ACC112 (cell line): Measurements from ENCODE around the gene DOCK4.

Experiments
- H2AFZ ChIP-seq: fragments of 200-600 bp; sonication (generic); one replicate; pipeline ENCODE4 v1.6.0; 2017; ENCODE audit warnings: antibody characterized with exemption, low read length; ENCODE audit not compliant: unreplicated experiment
- H3K27ac ChIP-seq: fragments of 200-600 bp; sonication (generic); 2 replicates; pipeline ENCODE4 v1.5.1; 2014; ENCODE audit warnings: low read depth, mild to moderate bottlenecking, antibody characterized with exemption, low read length, moderate library complexity
- H3K27me3 ChIP-seq: fragments of 200-600 bp; sonication (generic); 2 replicates; pipeline ENCODE4 v1.6.1; 2014; ENCODE audit warnings: mild to moderate bottlenecking, antibody characterized with exemption, low read length, moderate library complexity, mixed read lengths; ENCODE audit not compliant: insufficient read depth
- H3K36me3 ChIP-seq: fragments of 200-600 bp; sonication (generic); 2 replicates; pipeline ENCODE4 v1.6.1; 2016; ENCODE audit warnings: mild to moderate bottlenecking, antibody characterized with exemption, low read length, moderate library complexity, mixed read lengths; ENCODE audit not compliant: insufficient read depth
- H3K4me1 ChIP-seq: fragments of 200-600 bp; sonication (generic); one replicate; pipeline ENCODE4 v1.6.1; 2016; ENCODE audit warnings: low read length, mixed read lengths; ENCODE audit not compliant: insufficient read depth, unreplicated experiment, control insufficient read depth
- H3K4me3 ChIP-seq: fragments of 200-600 bp; sonication (generic); 2 replicates; pipeline ENCODE4 v1.5.1; 2014; ENCODE audit warnings: mild to moderate bottlenecking, low read depth, low read length
- H3K79me2 ChIP-seq: fragments of 200-600 bp; sonication (generic); one replicate; pipeline ENCODE4 v1.6.0; 2016; ENCODE audit warnings: low read length; ENCODE audit not compliant: control insufficient read depth, unreplicated experiment, insufficient read depth

The DOCK4 gene

GRCh38 chr7:111823826-111824225 is 382.4 kb downstream of the DOCK4 start:
- H3K27ac ChIP-seq, result no peak overlapping the region
- no peaks in the 10 kb centered on the region for H3K79me2 ChIP-seq
- H2AFZ ChIP-seq, result no peak overlapping the region
- peaks cover 10% of the 10 kb centered on the region for H3K4me1 ChIP-seq
- H3K36me3 ChIP-seq, result peaks cover 10% of the 10 kb centered on the region
- no peaks in the 10 kb centered on the region for H3K27me3 ChIP-seq
- H3K4me3 ChIP-seq, result no peak overlapping the region

GRCh38 chr7:111821046-111821445 is 385.2 kb downstream of the DOCK4 start:
- Histone ChIP-seq H3K4me3 (no peak overlapping the region), H2AFZ (no peak overlapping the region), H3K27me3 (no peaks in the 10 kb centered on the region), H3K79me2 (no peaks in the 10 kb centered on the region), H3K27ac (no peak overlapping the region), H3K4me1 (no peaks in the 10 kb centered on the region), H3K36me3 (peaks cover 10% of the 10 kb centered on the region)

GRCh38 chr7:111820621-111821020 is 385.6 kb downstream of the DOCK4 start:
- Histone ChIP-seq H3K79me2 (no peaks in the 10 kb centered on the region), H3K27me3 (no peaks in the 10 kb centered on the region), H3K4me1 (no peaks in the 10 kb centered on the region), H3K36me3 (peaks cover 10% of the 10 kb centered on the region), H3K4me3 (no peak overlapping the region), H2AFZ (no peak overlapping the region), H3K27ac (no peak overlapping the region)

- Histone ChIP-seq H3K79me2 (no peaks in the 10 kb centered on the region), H3K4me1 (no peaks in the 10 kb centered on the region), H3K4me3 (no peak overlapping the region), H2AFZ (no peak overlapping the region), H3K27ac (no peak overlapping the region), H3K27me3 (no peaks in the 10 kb centered on the region), H3K36me3 (peaks cover 10% of the 10 kb centered on the region)
Measured at GRCh38 chr7:111820121-111820520, 386.1 kb downstream of the DOCK4 start.

- H3K79me2 ChIP-seq, result no peaks in the 10 kb centered on the region
- H3K27ac ChIP-seq, result no peak overlapping the region
- no peak overlapping the region for H3K4me3 ChIP-seq
- H3K36me3 ChIP-seq, result no peaks in the 10 kb centered on the region
- no peaks in the 10 kb centered on the region for H3K27me3 ChIP-seq
- no peak overlapping the region for H2AFZ ChIP-seq
- H3K4me1 ChIP-seq, result no peaks in the 10 kb centered on the region
Measured at GRCh38 chr7:111815354-111815753, 390.8 kb downstream of the DOCK4 start.

GRCh38 chr7:111813306-111813705 is 392.9 kb downstream of the DOCK4 start:
- no peaks in the 10 kb centered on the region for H3K79me2 ChIP-seq
- no peak overlapping the region for H3K27ac ChIP-seq
- no peaks in the 10 kb centered on the region for H3K27me3 ChIP-seq
- peaks cover 3% of the 10 kb centered on the region; the same call in 1 of the 2 replicates for H3K36me3 ChIP-seq
- no peak overlapping the region for H2AFZ ChIP-seq
- H3K4me1 ChIP-seq, result no peaks in the 10 kb centered on the region
- H3K4me3 ChIP-seq, result no peak overlapping the region

- no peak overlapping the region for H3K4me3 ChIP-seq
- no peak overlapping the region for H3K27ac ChIP-seq
- H2AFZ ChIP-seq, result no peak overlapping the region
- peaks cover 3% of the 10 kb centered on the region for H3K4me1 ChIP-seq
- no peaks in the 10 kb centered on the region for H3K79me2 ChIP-seq
- H3K27me3 ChIP-seq, result no peaks in the 10 kb centered on the region
- peaks cover 3% of the 10 kb centered on the region; the same call in 1 of the 2 replicates for H3K36me3 ChIP-seq
Measured at GRCh38 chr7:111806232-111806631, 400.0 kb downstream of the DOCK4 start.

GRCh38 chr7:111803015-111803758 is 403.0 kb downstream of the DOCK4 start:
- H2AFZ ChIP-seq, result no peak overlapping the region
- H3K27ac ChIP-seq, result no peak overlapping the region
- H3K27me3 ChIP-seq, result no peaks in the 10 kb centered on the region
- no peaks in the 10 kb centered on the region for H3K79me2 ChIP-seq
- H3K4me1 ChIP-seq, result peaks cover 3% of the 10 kb centered on the region
- H3K4me3 ChIP-seq, result no peak overlapping the region
- H3K36me3 ChIP-seq, result no peaks in the 10 kb centered on the region

- H2AFZ ChIP-seq, result no peak overlapping the region
- no peaks in the 10 kb centered on the region for H3K36me3 ChIP-seq
- H3K27ac ChIP-seq, result no peak overlapping the region
- peaks cover 3% of the 10 kb centered on the region for H3K4me1 ChIP-seq
- no peaks in the 10 kb centered on the region for H3K79me2 ChIP-seq
- H3K27me3 ChIP-seq, result no peaks in the 10 kb centered on the region
- H3K4me3 ChIP-seq, result no peak overlapping the region
Measured at GRCh38 chr7:111802194-111802772, 403.9 kb downstream of the DOCK4 start.

- H3K79me2 ChIP-seq, result no peaks in the 10 kb centered on the region
- H3K36me3 ChIP-seq, result peaks cover 5% of the 10 kb centered on the region; the same call in 1 of the 2 replicates
- H2AFZ ChIP-seq, result no peak overlapping the region
- no peak overlapping the region for H3K4me3 ChIP-seq
- no peaks in the 10 kb centered on the region for H3K27me3 ChIP-seq
- H3K4me1 ChIP-seq, result peaks cover 3% of the 10 kb centered on the region
- H3K27ac ChIP-seq, result no peak overlapping the region
Measured at GRCh38 chr7:111801277-111801676, 404.9 kb downstream of the DOCK4 start.

GRCh38 chr7:111796671-111797070 is 409.5 kb downstream of the DOCK4 start:
- peaks cover 6% of the 10 kb centered on the region; the same call in 1 of the 2 replicates for H3K36me3 ChIP-seq
- no peak overlapping the region for H2AFZ ChIP-seq
- no peak overlapping the region for H3K27ac ChIP-seq
- no peak overlapping the region for H3K4me3 ChIP-seq
- no peaks in the 10 kb centered on the region for H3K4me1 ChIP-seq
- no peaks in the 10 kb centered on the region for H3K79me2 ChIP-seq
- H3K27me3 ChIP-seq, result no peaks in the 10 kb centered on the region
